Measurements from ENCODE around the gene KCNJ5.

- no peak for TF ChIP-seq POLR2A (IDR thresholded peaks at IDR 0.05)
- no peak for TF ChIP-seq CTCF (IDR thresholded peaks at IDR 0.05)
- TF ChIP-seq EP300 (IDR thresholded peaks at IDR 0.05) = no peak
- TF ChIP-seq POLR2AphosphoS5 (IDR thresholded peaks at IDR 0.05) = no peak
Observed at GRCh38 chr11:128884054-128884453, 7.1 kb upstream of the KCNJ5 start.
